ENCODE results near the gene GP5.

DNA sequence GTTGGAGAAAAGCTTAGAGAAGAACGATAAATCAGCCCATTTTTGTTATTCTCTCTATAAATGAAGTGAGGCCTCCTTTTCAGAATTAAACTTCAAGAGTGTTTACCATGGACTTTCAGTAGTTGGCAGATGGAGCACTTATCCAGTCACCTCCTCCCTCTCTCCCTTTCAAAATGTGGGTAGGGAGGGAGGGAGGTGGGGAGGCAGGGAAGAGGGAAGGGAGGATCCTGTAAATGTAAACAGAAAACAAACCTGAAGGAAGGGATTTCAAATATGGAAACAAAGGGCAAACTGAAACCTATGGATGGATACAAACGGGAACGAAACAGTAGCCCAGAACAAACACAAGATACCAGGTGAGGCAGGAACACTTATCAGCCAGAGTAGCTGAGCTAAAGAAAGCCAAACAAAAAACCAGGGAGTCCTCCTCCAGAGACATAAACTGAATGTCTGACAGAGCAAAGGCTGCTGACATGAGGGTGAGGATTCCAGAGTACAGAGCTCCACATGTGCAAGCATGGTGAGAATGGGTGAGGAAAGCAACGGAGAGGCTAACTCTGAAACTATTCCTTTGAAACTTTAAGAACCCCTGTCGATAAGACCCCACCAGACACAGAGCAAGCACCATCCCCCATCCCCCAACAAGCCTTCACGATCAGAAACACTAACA is 41.0 kb upstream of the GP5 start:
- TF ChIP-seq, protein P1, sequence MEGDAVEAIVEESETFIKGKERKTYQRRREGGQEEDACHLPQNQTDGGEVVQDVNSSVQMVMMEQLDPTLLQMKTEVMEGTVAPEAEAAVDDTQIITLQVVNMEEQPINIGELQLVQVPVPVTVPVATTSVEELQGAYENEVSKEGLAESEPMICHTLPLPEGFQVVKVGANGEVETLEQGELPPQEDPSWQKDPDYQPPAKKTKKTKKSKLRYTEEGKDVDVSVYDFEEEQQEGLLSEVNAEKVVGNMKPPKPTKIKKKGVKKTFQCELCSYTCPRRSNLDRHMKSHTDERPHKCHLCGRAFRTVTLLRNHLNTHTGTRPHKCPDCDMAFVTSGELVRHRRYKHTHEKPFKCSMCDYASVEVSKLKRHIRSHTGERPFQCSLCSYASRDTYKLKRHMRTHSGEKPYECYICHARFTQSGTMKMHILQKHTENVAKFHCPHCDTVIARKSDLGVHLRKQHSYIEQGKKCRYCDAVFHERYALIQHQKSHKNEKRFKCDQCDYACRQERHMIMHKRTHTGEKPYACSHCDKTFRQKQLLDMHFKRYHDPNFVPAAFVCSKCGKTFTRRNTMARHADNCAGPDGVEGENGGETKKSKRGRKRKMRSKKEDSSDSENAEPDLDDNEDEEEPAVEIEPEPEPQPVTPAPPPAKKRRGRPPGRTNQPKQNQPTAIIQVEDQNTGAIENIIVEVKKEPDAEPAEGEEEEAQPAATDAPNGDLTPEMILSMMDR (conservative IDR thresholded peaks at IDR 0.05): no peak
- TF ChIP-seq EZH2 (IDR thresholded peaks at IDR 0.05; ENCODE audit: low read depth): no peak
